Activated naive CD4-positive, alpha-beta T cell treated with anti-CD3 and anti-CD28 coated beads, Interleukin-2, amount 10 ng/mL, durations not matched to agents 7 days and 5 days (primary cell): ENCODE measurements around the gene STXBP2.

Source experiments
- CTCF ChIA-PET: fragments of 350-600 bp; sonication (Branson Sonifier 250); formaldehyde crosslinking; loops from one replicate; lab custom pipeline; 2021; ENCODE audit warnings: antibody characterized with exemption; lab: Charles Lee
- DNase-seq: peaks from one replicate; pipeline ENCODE4 v3.0.0-alpha.2; 2020
- H3K27ac Mint-ChIP-seq: one replicate; pipeline ENCODE4 v1.8.0; 2021; ENCODE audit warnings: mild to moderate bottlenecking, moderate library complexity, mixed read lengths
- H3K27me3 Mint-ChIP-seq: one replicate; pipeline ENCODE4 v1.8.0; 2021; ENCODE audit warnings: mild to moderate bottlenecking, mixed read lengths
- H3K36me3 Mint-ChIP-seq: one replicate; pipeline ENCODE4 v1.8.0; 2021; ENCODE audit warnings: mixed read lengths
- H3K4me1 Mint-ChIP-seq: one replicate; pipeline ENCODE4 v1.8.0; 2021; ENCODE audit warnings: mixed read lengths
- H3K4me3 Mint-ChIP-seq: one replicate; pipeline ENCODE4 v1.8.0; 2021; ENCODE audit warnings: mild to moderate bottlenecking, moderate library complexity, mixed read lengths
- H3K9me3 Mint-ChIP-seq: one replicate; pipeline ENCODE4 v1.8.0; 2021; ENCODE audit warnings: mixed read lengths

STXBP2 gene

GRCh38 chr19:7636691-7637373 is at the start of gene STXBP2:
Gene STXBP2, plus strand, starts transcription at chr19:7637110. Its CDS starts 40 bp downstream, at chr19:7637150.
- Mint-ChIP-seq H3K4me1 (peaks cover 37% of the 10 kb centered on the region), H3K27ac (peak within 1 kb of the TSS; percentile 90), H3K27me3 (peaks cover 4% of the 10 kb centered on the region), H3K9me3 (peaks cover 9% of the 10 kb centered on the region), H3K36me3 (peaks cover 27% of the 10 kb centered on the region), H3K4me3 (peak within 1 kb of the TSS; percentile 81)
- CTCF ChIA-PET = interaction anchor here (0.7 to 1.4 kb wide), 2 partner anchors 44 to 1949 kb away, joined by 4 to 10 read pairs; partner anchors contain the start of gene TRAPPC5
- DNase-seq = peak; percentile 94

GRCh38 chr19:7589822-7590221 is 47.1 kb upstream of the STXBP2 start:
- no peak overlapping the region for H3K27ac Mint-ChIP-seq
- no peak for DNase-seq
- no peak overlapping the region for H3K4me3 Mint-ChIP-seq
- no peaks in the 10 kb centered on the region for H3K9me3 Mint-ChIP-seq
- H3K4me1 Mint-ChIP-seq = no peaks in the 10 kb centered on the region
- H3K27me3 Mint-ChIP-seq = peaks cover 26% of the 10 kb centered on the region
- CTCF ChIA-PET = no interaction called here
- H3K36me3 Mint-ChIP-seq = no peaks in the 10 kb centered on the region

- Mint-ChIP-seq H3K27ac (no peak overlapping the region), H3K27me3 (peaks cover 26% of the 10 kb centered on the region), H3K36me3 (no peaks in the 10 kb centered on the region), H3K4me1 (peaks cover 2% of the 10 kb centered on the region), H3K9me3 (no peaks in the 10 kb centered on the region), H3K4me3 (no peak overlapping the region)
- no peak for DNase-seq
- CTCF ChIA-PET = no interaction called here
Observed at GRCh38 chr19:7590256-7590655, 46.7 kb upstream of the STXBP2 start.

GRCh38 chr19:7595466-7596133 is 41.3 kb upstream of the STXBP2 start, which contains the start of gene CAMSAP3:
Gene CAMSAP3, plus strand, starts transcription at chr19:7595863. Its CDS starts 140 bp downstream, at chr19:7596003.
- CTCF ChIA-PET = no interaction called here
- Mint-ChIP-seq H3K27me3 (peaks cover 44% of the 10 kb centered on the region), H3K27ac (no peak within 1 kb of the TSS), H3K4me3 (peak within 1 kb of the TSS; percentile 59), H3K4me1 (peaks cover 6% of the 10 kb centered on the region), H3K9me3 (no peaks in the 10 kb centered on the region), H3K36me3 (no peaks in the 10 kb centered on the region)
- DNase-seq = peak; percentile 69

GRCh38 chr19:7596211-7596937 is 40.5 kb upstream of the STXBP2 start:
- Mint-ChIP-seq H3K36me3 (no peaks in the 10 kb centered on the region), H3K9me3 (no peaks in the 10 kb centered on the region), H3K4me3 (peak overlapping the region; percentile 59), H3K27ac (no peak overlapping the region), H3K27me3 (peaks cover 44% of the 10 kb centered on the region), H3K4me1 (peaks cover 6% of the 10 kb centered on the region)
- DNase-seq = no peak
- CTCF ChIA-PET = interaction anchor here (1.4 kb wide), 1 partner anchor 28 kb away, joined by 4 read pairs; no protein-coding TSS in a partner anchor

- CTCF ChIA-PET = interaction anchor here (1.4 kb wide), 1 partner anchor 30 kb away, joined by 4 read pairs; no protein-coding TSS in a partner anchor
- peak overlapping the region; percentile 26 for H3K4me3 Mint-ChIP-seq
- peaks cover 6% of the 10 kb centered on the region for H3K4me1 Mint-ChIP-seq
- DNase-seq = no peak
- H3K27me3 Mint-ChIP-seq = peaks cover 44% of the 10 kb centered on the region
- no peaks in the 10 kb centered on the region for H3K9me3 Mint-ChIP-seq
- no peaks in the 10 kb centered on the region for H3K36me3 Mint-ChIP-seq
- H3K27ac Mint-ChIP-seq = no peak overlapping the region
Observed at GRCh38 chr19:7597689-7598088, 39.2 kb upstream of the STXBP2 start.

GRCh38 chr19:7598180-7598579 is 38.7 kb upstream of the STXBP2 start:
- Mint-ChIP-seq H3K9me3 (no peaks in the 10 kb centered on the region), H3K27ac (no peak overlapping the region), H3K27me3 (peaks cover 46% of the 10 kb centered on the region), H3K4me1 (peaks cover 6% of the 10 kb centered on the region), H3K36me3 (no peaks in the 10 kb centered on the region), H3K4me3 (peak overlapping the region; percentile 26)
- CTCF ChIA-PET = interaction anchor here (1.2 kb wide), 1 partner anchor 82 kb away, joined by 4 read pairs; the partner anchor contains the start of gene TRAPPC5
- no peak for DNase-seq

- Mint-ChIP-seq H3K4me1 (peaks cover 5% of the 10 kb centered on the region), H3K4me3 (no peak overlapping the region), H3K27ac (no peak overlapping the region), H3K27me3 (peaks cover 47% of the 10 kb centered on the region), H3K36me3 (no peaks in the 10 kb centered on the region), H3K9me3 (no peaks in the 10 kb centered on the region)
- CTCF ChIA-PET = no interaction called here
- DNase-seq = no peak
Observed at GRCh38 chr19:7600721-7601120, 36.2 kb upstream of the STXBP2 start.

GRCh38 chr19:7602240-7602934 is 34.5 kb upstream of the STXBP2 start:
- Mint-ChIP-seq H3K27me3 (peaks cover 35% of the 10 kb centered on the region), H3K4me3 (no peak overlapping the region), H3K36me3 (no peaks in the 10 kb centered on the region), H3K4me1 (peaks cover 13% of the 10 kb centered on the region), H3K27ac (no peak overlapping the region), H3K9me3 (no peaks in the 10 kb centered on the region)
- CTCF ChIA-PET = no interaction called here
- no peak for DNase-seq

- Mint-ChIP-seq H3K4me1 (peaks cover 15% of the 10 kb centered on the region), H3K9me3 (no peaks in the 10 kb centered on the region), H3K4me3 (no peak overlapping the region), H3K27ac (no peak overlapping the region), H3K27me3 (peaks cover 28% of the 10 kb centered on the region), H3K36me3 (no peaks in the 10 kb centered on the region)
- CTCF ChIA-PET = no interaction called here
- no peak for DNase-seq
Observed at GRCh38 chr19:7602935-7603497, 33.9 kb upstream of the STXBP2 start.

- Mint-ChIP-seq H3K4me3 (no peak overlapping the region), H3K27ac (no peak overlapping the region), H3K36me3 (no peaks in the 10 kb centered on the region), H3K4me1 (peaks cover 18% of the 10 kb centered on the region), H3K27me3 (peaks cover 23% of the 10 kb centered on the region), H3K9me3 (no peaks in the 10 kb centered on the region)
- DNase-seq = no peak
- CTCF ChIA-PET = no interaction called here
Observed at GRCh38 chr19:7603919-7604318, 33.0 kb upstream of the STXBP2 start.

- Mint-ChIP-seq H3K4me3 (no peak overlapping the region), H3K27ac (no peak overlapping the region), H3K4me1 (peaks cover 18% of the 10 kb centered on the region), H3K36me3 (no peaks in the 10 kb centered on the region), H3K9me3 (no peaks in the 10 kb centered on the region), H3K27me3 (peaks cover 23% of the 10 kb centered on the region)
- DNase-seq = peak; percentile 50
- CTCF ChIA-PET = interaction anchor here (0.8 to 1.3 kb wide), 3 partner anchors 37 to 239 kb away, joined by 3 to 5 read pairs (median 3); no protein-coding TSS in a partner anchor
Observed at GRCh38 chr19:7605490-7606222, 31.3 kb upstream of the STXBP2 start.

- Mint-ChIP-seq H3K27ac (no peak overlapping the region), H3K27me3 (peaks cover 23% of the 10 kb centered on the region), H3K9me3 (no peaks in the 10 kb centered on the region), H3K36me3 (no peaks in the 10 kb centered on the region), H3K4me3 (no peak overlapping the region), H3K4me1 (peaks cover 18% of the 10 kb centered on the region)
- DNase-seq = no peak
- CTCF ChIA-PET = interaction anchor here (1.0 kb wide), 1 partner anchor 38 kb away, joined by 5 read pairs; no protein-coding TSS in a partner anchor
Observed at GRCh38 chr19:7606289-7606688, 30.6 kb upstream of the STXBP2 start.
